Trophoblast cell (in vitro differentiated cells and primary cell): ENCODE data around the gene SERPINA12.
"Not testable (repeated sequence)": the region's sequence is repeated elsewhere in the genome, so short reads cannot be mapped to it uniquely, and the experiment has no call there.

Experiments
- DNase-seq, 2 donors: peaks; one replicate each; pipeline ENCODE4 v3.0.0-alpha.2; 2016
- H2AFZ ChIP-seq: 2 replicates; pipeline ENCODE4 v1.6.1; 2013; ENCODE audit warnings: low read length, moderate library complexity, mild to moderate bottlenecking; ENCODE audit not compliant: insufficient read depth, poor library complexity
- H2AK5ac ChIP-seq: 2 replicates; pipeline ENCODE4 v1.6.1; 2013; ENCODE audit warnings: mild to moderate bottlenecking, low read length
- H2BK120ac ChIP-seq: 2 replicates; pipeline ENCODE4 v1.6.1; 2013; ENCODE audit warnings: low read length, mild to moderate bottlenecking, moderate library complexity; ENCODE audit not compliant: insufficient read depth, poor library complexity
- H2BK12ac ChIP-seq: 2 replicates; pipeline ENCODE4 v1.6.1; 2013; ENCODE audit warnings: mild to moderate bottlenecking, low read length, moderate library complexity
- H2BK5ac ChIP-seq: 2 replicates; pipeline ENCODE4 v1.6.1; 2013; ENCODE audit warnings: low read length, low read depth, moderate library complexity, mild to moderate bottlenecking; ENCODE audit not compliant: poor library complexity
- H3K14ac ChIP-seq: 2 replicates; pipeline ENCODE4 v1.6.1; 2013; ENCODE audit warnings: mild to moderate bottlenecking, low read length
- H3K18ac ChIP-seq: 2 replicates; pipeline ENCODE4 v1.6.1; 2013; ENCODE audit warnings: mild to moderate bottlenecking, low read length
- H3K23ac ChIP-seq: 2 replicates; pipeline ENCODE4 v1.6.1; 2013; ENCODE audit warnings: low read length
- H3K27ac ChIP-seq: 2 replicates; pipeline ENCODE4 v1.5.1; 2013; ENCODE audit warnings: low read depth, mild to moderate bottlenecking, inconsistent platforms, low read length, moderate library complexity
- H3K27me3 ChIP-seq: 2 replicates; pipeline ENCODE4 v1.6.1; 2013; ENCODE audit warnings: inconsistent platforms, mild to moderate bottlenecking, low read length, moderate library complexity; ENCODE audit not compliant: insufficient read depth
- H3K36me3 ChIP-seq, 2 experiments: 1 replicate in 1 of 2; 2 replicates in 1 of 2; pipeline ENCODE4 v1.6.1; 2013; ENCODE audit warnings: low read length in 2 of 2, mild to moderate bottlenecking in 2 of 2, moderate library complexity in 1 of 2; ENCODE audit not compliant: insufficient read depth in 2 of 2, control insufficient read depth in 1 of 2
- H3K4ac ChIP-seq: 2 replicates; pipeline ENCODE4 v1.6.1; 2013; ENCODE audit warnings: low read depth, mild to moderate bottlenecking, low read length, moderate library complexity
- H3K4me1 ChIP-seq, 2 experiments: 1 replicate in 1 of 2; 2 replicates in 1 of 2; pipeline ENCODE4 v1.6.1; 2013; ENCODE audit warnings: low read length in 2 of 2, mild to moderate bottlenecking in 2 of 2, moderate library complexity in 1 of 2; ENCODE audit not compliant: insufficient read depth in 2 of 2, control insufficient read depth in 1 of 2
- H3K4me2 ChIP-seq: 2 replicates; pipeline ENCODE4 v1.6.1; 2013; ENCODE audit warnings: inconsistent platforms, mild to moderate bottlenecking, low read length, moderate library complexity
- H3K4me3 ChIP-seq: 2 replicates; pipeline ENCODE4 v1.5.1; 2013; ENCODE audit warnings: mild to moderate bottlenecking, low read depth, low read length, inconsistent platforms
- H3K79me1 ChIP-seq: one replicate; pipeline ENCODE4 v1.6.1; 2013; ENCODE audit warnings: low read length
- H3K79me2 ChIP-seq: 2 replicates; pipeline ENCODE4 v1.6.1; 2013; ENCODE audit warnings: low read length, mild to moderate bottlenecking; ENCODE audit not compliant: control insufficient read depth, insufficient read depth, poor library complexity
- H3K9ac ChIP-seq: 2 replicates; pipeline ENCODE4 v1.6.1; 2013; ENCODE audit warnings: mild to moderate bottlenecking, low read length
- H3K9me3 ChIP-seq: 2 replicates; pipeline ENCODE4 v1.6.1; 2013; ENCODE audit warnings: low read depth, mild to moderate bottlenecking, control low read depth, inconsistent platforms, low read length; ENCODE audit not compliant: insufficient read depth
- H4K12ac ChIP-seq: 2 replicates; pipeline ENCODE4 v1.6.1; 2013; ENCODE audit warnings: low read depth, mild to moderate bottlenecking, low read length, moderate library complexity
- H4K8ac ChIP-seq: 2 replicates; pipeline ENCODE4 v1.6.1; 2013; ENCODE audit warnings: low read depth, mild to moderate bottlenecking, low read length, moderate library complexity
- H4K91ac ChIP-seq: one replicate; pipeline ENCODE4 v1.6.1; 2013; ENCODE audit warnings: low read depth, mild to moderate bottlenecking, low read length, moderate library complexity
- WGBS: extraction: QIAGEN DNeasy Blood & Tissue Kit; methylation state at CpG from one replicate; pipeline ENCODE4 v1.1.7; 2013; ENCODE audit warnings: missing lambda C conversion rate; ENCODE audit not compliant: insufficient read length, insufficient coverage; ENCODE audit errors: extremely low coverage; 5-methylcytosine and 5-hydroxymethylcytosine counted together

The SERPINA12 gene

GRCh38 chr14:94515856-94516255 lies 6.6 kb upstream of the SERPINA12 start:
- Histone ChIP-seq H4K12ac (no peak overlapping the region), H3K9me3 (peaks cover 11% of the 10 kb centered on the region), H2AFZ (no peak overlapping the region), H2BK12ac (no peak overlapping the region), H3K4me1 (no peaks in the 10 kb centered on the region), H3K4me2 (no peak overlapping the region), H3K18ac (no peak overlapping the region), H3K4me3 (no peak overlapping the region), H4K8ac (no peak overlapping the region), H3K4ac (no peak overlapping the region), H2BK120ac (no peak overlapping the region), H3K14ac (no peak overlapping the region), H3K9ac (no peak overlapping the region), H3K36me3 (no peaks in the 10 kb centered on the region), H3K27me3 (no peaks in the 10 kb centered on the region), H4K91ac (no peak overlapping the region), H2BK5ac (no peak overlapping the region), H3K79me1 (no peaks in the 10 kb centered on the region), H3K27ac (no peak overlapping the region), H2AK5ac (no peak overlapping the region), H3K79me2 (no peaks in the 10 kb centered on the region), H3K23ac (no peak overlapping the region)
- no peak for DNase-seq
- no CpG with 5 or more reads among the region's 6 CpGs for WGBS

DNA sequence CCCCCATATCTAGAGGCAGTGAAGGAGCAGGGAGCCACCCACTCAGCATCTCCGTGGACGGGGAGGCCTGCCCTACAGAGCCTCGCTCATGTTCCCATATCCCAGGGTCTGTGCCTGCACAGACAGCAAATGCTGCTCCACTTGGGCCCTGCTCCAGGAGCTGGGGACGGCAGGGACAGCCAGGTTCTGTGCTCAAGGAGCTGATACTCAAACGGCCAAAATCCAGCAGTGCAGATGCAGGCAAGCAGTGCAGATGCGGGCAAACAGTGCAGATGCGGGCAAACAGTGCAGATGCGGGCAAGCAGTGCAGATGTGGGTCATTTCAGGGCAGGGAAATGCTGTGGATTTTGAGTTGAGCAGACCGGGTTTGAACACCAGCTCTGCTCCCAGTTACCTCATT lies 6.2 kb upstream of the SERPINA12 start:
- Histone ChIP-seq H3K18ac (no peak overlapping the region), H3K4me2 (no peak overlapping the region), H3K23ac (no peak overlapping the region), H2BK12ac (no peak overlapping the region), H3K79me2 (no peaks in the 10 kb centered on the region), H2AFZ (no peak overlapping the region), H3K36me3 (no peaks in the 10 kb centered on the region), H2BK5ac (no peak overlapping the region), H3K79me1 (no peaks in the 10 kb centered on the region), H3K4me3 (no peak overlapping the region), H2BK120ac (no peak overlapping the region), H4K91ac (no peak overlapping the region), H3K27me3 (no peaks in the 10 kb centered on the region), H3K9ac (no peak overlapping the region), H3K4me1 (no peaks in the 10 kb centered on the region), H4K12ac (no peak overlapping the region), H3K9me3 (peaks cover 11% of the 10 kb centered on the region), H3K4ac (no peak overlapping the region), H2AK5ac (no peak overlapping the region), H4K8ac (no peak overlapping the region), H3K14ac (no peak overlapping the region), H3K27ac (no peak overlapping the region)
- WGBS = no CpG with 5 or more reads among the region's 9 CpGs
- DNase-seq = peak; percentile 76 to 87

GRCh38 chr14:94514351-94514750 lies 5.1 kb upstream of the SERPINA12 start:
- Histone ChIP-seq H4K91ac (no peak overlapping the region), H3K27me3 (no peaks in the 10 kb centered on the region), H4K8ac (no peak overlapping the region), H3K14ac (no peak overlapping the region), H3K79me1 (no peaks in the 10 kb centered on the region), H3K4me2 (no peak overlapping the region), H3K4me3 (no peak overlapping the region), H3K36me3 (no peaks in the 10 kb centered on the region), H3K27ac (no peak overlapping the region), H4K12ac (no peak overlapping the region), H3K9me3 (peaks cover 4% of the 10 kb centered on the region), H2BK12ac (no peak overlapping the region), H2AK5ac (no peak overlapping the region), H2AFZ (no peak overlapping the region), H3K9ac (no peak overlapping the region), H3K18ac (no peak overlapping the region), H3K4me1 (no peaks in the 10 kb centered on the region), H3K23ac (no peak overlapping the region), H3K4ac (no peak overlapping the region), H3K79me2 (no peaks in the 10 kb centered on the region), H2BK5ac (no peak overlapping the region), H2BK120ac (no peak overlapping the region)
- WGBS = no CpG with 5 or more reads among the region's 7 CpGs
- no peak for DNase-seq

DNA sequence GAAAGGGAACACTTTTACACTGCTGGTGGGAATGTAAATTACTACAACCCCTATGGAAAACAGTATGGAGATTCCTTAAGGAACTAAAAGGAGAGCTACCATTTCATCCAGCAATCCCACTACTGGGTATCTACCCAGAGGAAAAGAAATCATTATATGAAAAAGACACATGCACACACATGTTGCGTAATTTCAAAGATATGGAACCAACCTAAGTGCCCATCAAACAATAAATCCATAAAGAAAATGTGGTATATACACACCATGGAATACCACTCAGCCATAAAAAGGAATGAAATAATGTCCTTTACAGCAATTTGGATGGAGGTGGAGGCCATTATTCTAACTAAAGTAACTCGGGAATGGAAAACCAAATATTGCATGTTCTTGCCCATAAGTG lies 1.2 kb upstream of the SERPINA12 start:
- not testable (repeated sequence) for DNase-seq, H3K23ac ChIP-seq, H2BK120ac ChIP-seq, H4K12ac ChIP-seq, H3K4me2 ChIP-seq, H3K9ac ChIP-seq, H3K36me3 ChIP-seq, H2BK12ac ChIP-seq, H3K9me3 ChIP-seq, H2AFZ ChIP-seq, H2BK5ac ChIP-seq, H3K27me3 ChIP-seq, H3K27ac ChIP-seq, H2AK5ac ChIP-seq, H4K8ac ChIP-seq, H3K79me2 ChIP-seq, H4K91ac ChIP-seq, H3K18ac ChIP-seq, H3K4ac ChIP-seq, H3K4me3 ChIP-seq, H3K14ac ChIP-seq, H3K4me1 ChIP-seq, H3K79me1 ChIP-seq
- WGBS = no CpG with 5 or more reads among the region's 2 CpGs
